Measurements from ENCODE around the gene NRXN3.

NRXN3 gene

DNA sequence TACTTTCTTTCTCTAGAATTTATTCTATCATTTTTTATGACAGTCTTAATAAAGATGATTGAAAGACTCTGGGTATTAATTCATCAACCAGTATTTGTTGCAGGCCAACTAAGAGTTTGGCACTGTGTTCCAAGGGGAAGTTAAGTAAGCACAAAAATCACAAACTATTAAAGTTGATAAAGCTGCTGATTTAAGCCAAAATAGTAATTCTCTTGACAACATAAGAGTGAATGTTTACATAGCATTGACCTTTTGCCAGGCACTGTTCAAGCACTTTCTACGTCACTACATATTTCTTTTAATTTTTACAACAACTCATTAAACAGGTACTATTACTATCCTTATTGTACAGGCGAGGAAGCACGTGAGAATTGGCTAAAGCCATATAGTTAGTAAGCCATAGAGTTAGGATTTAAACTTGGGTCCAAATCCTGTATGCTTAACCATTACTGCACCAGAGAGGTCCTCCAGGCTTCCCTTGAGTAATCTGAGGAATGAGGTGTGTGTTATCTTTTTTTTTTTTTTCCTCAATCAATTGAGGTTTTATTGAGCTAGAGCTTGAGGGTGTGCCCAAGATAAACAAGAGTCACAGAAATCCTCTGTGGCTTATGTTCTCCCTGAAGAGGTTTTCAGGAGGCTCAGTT lies 1031.5 kb downstream of the NRXN3 start:
- no peaks in the 10 kb centered on the region for H3K9me3 ChIP-seq
- no peaks in the 10 kb centered on the region for H3K36me3 ChIP-seq (replicated peaks)
- DNase-seq (ENCODE audit: low spot score in 2 of 2): no peak
- in situ Hi-C loops (cut with MboI; ENCODE audit: low sequenced_read_pairs): no loop called here
- no peaks in the 10 kb centered on the region for H3K4me1 ChIP-seq
- H3K27me3 ChIP-seq (ENCODE audit: low read depth): no peaks in the 10 kb centered on the region
- no peak overlapping the region for H3K4me3 ChIP-seq

DNA sequence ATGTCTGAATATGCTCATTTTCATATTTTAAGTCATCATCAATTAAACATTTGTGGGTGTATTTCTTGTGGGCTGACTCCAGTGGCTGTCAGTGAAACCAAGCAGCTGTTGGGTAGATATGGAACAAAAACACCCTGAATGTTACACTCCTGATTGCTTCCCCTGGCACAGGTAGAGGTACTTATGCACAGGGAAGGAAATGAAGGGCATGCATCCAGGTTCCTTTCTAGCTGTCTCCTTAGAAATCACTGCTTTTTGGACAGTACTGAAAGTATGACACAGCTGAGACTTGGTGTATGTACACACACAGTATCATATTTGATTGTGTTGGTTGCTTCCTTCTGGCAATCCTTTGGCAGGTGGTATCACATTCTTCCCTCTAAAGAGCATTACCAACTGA lies 1034.4 kb downstream of the NRXN3 start:
- H3K36me3 ChIP-seq (replicated peaks): no peaks in the 10 kb centered on the region
- no peak for DNase-seq (ENCODE audit: low spot score in 2 of 2)
- no peaks in the 10 kb centered on the region for H3K9me3 ChIP-seq
- H3K4me3 ChIP-seq: no peak overlapping the region
- H3K27me3 ChIP-seq (ENCODE audit: low read depth): no peaks in the 10 kb centered on the region
- in situ Hi-C loops (cut with MboI; ENCODE audit: low sequenced_read_pairs): no loop called here
- no peaks in the 10 kb centered on the region for H3K4me1 ChIP-seq

DNA sequence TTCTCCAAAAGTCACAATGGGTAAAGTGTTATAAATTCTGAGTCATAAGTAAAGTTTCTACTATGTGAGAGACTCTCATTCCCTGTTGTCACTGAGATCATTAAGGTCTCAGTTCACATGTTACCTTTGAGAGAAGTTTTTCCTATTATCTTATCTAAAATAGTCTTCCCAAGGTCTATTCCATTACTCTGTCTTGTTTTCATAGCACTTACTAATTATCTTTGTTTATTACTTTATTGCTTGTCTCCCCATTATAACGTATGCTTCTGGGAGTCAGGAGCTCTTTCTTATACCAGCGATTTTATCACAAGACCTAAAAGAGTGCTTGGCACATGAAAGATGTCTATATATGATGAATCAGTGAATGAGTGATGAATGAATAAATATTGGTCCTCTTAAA lies 1039.2 kb downstream of the NRXN3 start:
- Histone ChIP-seq H3K9me3 (no peaks in the 10 kb centered on the region), H3K4me1 (no peaks in the 10 kb centered on the region), H3K4me3 (no peak overlapping the region), H3K27me3 (ENCODE audit: low read depth) (no peaks in the 10 kb centered on the region), H3K36me3 (replicated peaks) (no peaks in the 10 kb centered on the region)
- in situ Hi-C loops (cut with MboI; ENCODE audit: low sequenced_read_pairs): no loop called here
- no peak for DNase-seq (ENCODE audit: low spot score in 2 of 2)

DNA sequence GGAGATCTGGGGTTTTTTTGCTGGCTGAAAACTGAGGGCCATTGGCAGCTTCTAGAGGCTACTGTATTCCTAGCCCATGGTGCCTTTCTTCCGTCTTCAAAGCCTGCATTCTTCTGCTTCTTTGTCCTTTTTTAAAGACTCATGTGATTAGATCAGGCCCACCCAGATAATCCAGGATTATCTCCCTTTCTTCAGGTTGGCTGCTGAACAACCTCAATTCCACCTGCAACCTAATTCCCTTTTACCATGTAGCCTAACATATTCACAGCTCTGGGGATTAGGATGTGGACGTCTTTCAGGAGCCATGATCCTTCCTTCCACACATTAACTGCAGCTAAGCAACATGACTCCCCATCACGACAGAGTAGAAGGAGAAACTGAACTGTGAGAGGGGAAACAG lies 1055.6 kb downstream of the NRXN3 start:
- Histone ChIP-seq H3K9me3 (no peaks in the 10 kb centered on the region), H3K36me3 (replicated peaks) (no peaks in the 10 kb centered on the region), H3K27me3 (ENCODE audit: low read depth) (no peaks in the 10 kb centered on the region), H3K4me3 (no peak overlapping the region), H3K4me1 (no peaks in the 10 kb centered on the region)
- in situ Hi-C loops (cut with MboI; ENCODE audit: low sequenced_read_pairs): no loop called here
- DNase-seq (ENCODE audit: low spot score in 2 of 2): peak in 1 of 2 experiments; percentile 4

DNA sequence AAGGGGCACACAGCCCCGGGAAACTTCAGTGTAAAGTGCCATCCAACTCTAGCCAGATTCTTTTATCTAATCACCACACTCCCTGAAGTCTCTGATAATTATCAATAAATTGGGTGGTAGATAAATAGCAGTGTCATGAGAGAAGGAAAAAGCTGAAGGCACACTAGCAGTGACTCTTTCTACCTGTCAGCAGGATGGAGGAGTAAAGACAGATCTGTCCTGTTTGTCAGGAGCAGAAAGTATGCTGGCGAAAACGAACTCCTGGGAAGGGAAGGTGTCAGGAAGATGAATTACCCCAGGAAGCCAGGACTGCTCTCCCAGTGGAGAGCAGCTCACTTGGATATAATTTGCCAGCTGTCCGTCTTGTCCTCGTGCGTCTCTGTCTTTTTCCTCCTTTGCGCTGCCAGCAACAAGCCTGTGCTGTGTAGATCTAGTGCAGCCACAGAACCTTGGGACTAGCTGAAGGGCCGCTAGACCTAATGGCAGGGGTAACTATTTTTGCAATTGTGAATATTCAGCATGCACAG lies 1059.3 kb downstream of the NRXN3 start:
- no peaks in the 10 kb centered on the region for H3K36me3 ChIP-seq (replicated peaks)
- H3K4me1 ChIP-seq: no peaks in the 10 kb centered on the region
- H3K4me3 ChIP-seq: no peak overlapping the region
- no peak for DNase-seq (ENCODE audit: low spot score in 2 of 2)
- in situ Hi-C loops (cut with MboI; ENCODE audit: low sequenced_read_pairs): no loop called here
- no peaks in the 10 kb centered on the region for H3K27me3 ChIP-seq (ENCODE audit: low read depth)
- no peaks in the 10 kb centered on the region for H3K9me3 ChIP-seq

DNA sequence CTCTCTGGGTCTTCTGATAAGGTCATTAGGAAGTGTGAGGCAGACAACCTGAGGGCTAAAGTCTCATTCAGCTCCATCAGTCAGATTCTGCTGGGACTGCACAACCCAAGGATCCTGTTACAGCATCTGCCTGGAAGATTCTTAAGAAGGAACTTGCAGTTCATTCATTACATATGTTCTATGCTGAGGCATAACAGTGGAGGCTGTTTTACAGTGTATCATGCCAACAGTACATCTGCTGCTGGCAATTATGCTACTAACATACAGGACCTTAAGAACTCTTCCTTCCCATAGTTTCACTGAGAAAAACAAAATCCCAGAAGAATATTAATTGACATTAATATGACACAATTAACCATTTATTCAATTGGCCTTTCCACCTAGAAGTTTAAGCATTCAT lies 1072.5 kb downstream of the NRXN3 start:
- no peaks in the 10 kb centered on the region for H3K27me3 ChIP-seq (ENCODE audit: low read depth)
- no peak for DNase-seq (ENCODE audit: low spot score in 2 of 2)
- in situ Hi-C loops (cut with MboI; ENCODE audit: low sequenced_read_pairs): no loop called here

DNA sequence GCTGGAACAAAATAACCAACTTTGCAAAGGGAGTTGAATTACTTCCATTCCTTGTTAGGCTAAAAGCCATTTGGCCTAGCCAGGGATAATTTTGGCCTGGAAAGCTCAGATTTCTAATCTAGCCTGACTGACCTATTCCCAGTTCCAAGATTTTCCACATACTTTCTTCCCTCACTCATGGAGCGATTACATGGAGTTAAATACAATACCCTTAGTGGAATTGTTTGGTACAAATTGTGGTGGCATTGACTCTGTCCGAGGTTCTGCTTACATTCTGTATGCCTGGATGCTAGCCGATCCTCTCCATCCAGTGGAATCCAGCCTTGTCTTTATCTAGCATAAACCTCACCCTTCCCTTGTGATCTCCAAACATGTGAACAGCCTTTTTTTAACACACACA lies 1076.0 kb downstream of the NRXN3 start:
- Histone ChIP-seq H3K4me1 (no peaks in the 10 kb centered on the region), H3K9me3 (no peaks in the 10 kb centered on the region), H3K27me3 (ENCODE audit: low read depth) (no peaks in the 10 kb centered on the region), H3K36me3 (replicated peaks) (no peaks in the 10 kb centered on the region), H3K4me3 (no peak overlapping the region)
- in situ Hi-C loops (cut with MboI; ENCODE audit: low sequenced_read_pairs): no loop called here
- DNase-seq (ENCODE audit: low spot score in 2 of 2): no peak

More for the DNA sequence above, 1072.5 kb downstream of the NRXN3 start:
- Histone ChIP-seq H3K4me1 (no peaks in the 10 kb centered on the region), H3K9me3 (no peaks in the 10 kb centered on the region), H3K36me3 (replicated peaks) (no peaks in the 10 kb centered on the region), H3K4me3 (no peak overlapping the region)

DNA sequence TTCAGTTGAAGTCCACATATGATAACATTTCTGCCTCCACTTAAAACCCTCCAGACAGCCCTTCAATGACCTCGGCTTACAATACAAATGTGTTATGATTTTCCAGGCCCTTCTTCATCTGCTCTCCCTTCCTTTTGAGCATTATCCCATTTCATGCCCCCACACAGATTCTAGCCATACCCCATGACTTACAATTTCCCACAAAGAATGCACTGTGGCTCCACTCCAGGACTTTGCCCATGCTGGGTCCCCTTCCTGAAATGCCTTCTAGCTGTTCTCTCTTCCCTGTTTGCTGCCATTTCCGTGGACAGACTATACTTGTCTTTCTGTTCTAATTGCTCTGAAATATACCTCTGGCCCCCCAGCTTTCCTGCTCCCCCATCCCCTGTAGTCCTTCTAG lies 1078.0 kb downstream of the NRXN3 start:
- Histone ChIP-seq H3K9me3 (no peaks in the 10 kb centered on the region), H3K36me3 (replicated peaks) (no peaks in the 10 kb centered on the region), H3K27me3 (ENCODE audit: low read depth) (no peaks in the 10 kb centered on the region), H3K4me3 (no peak overlapping the region), H3K4me1 (no peaks in the 10 kb centered on the region)
- in situ Hi-C loops (cut with MboI; ENCODE audit: low sequenced_read_pairs): no loop called here
- DNase-seq (ENCODE audit: low spot score in 2 of 2): no peak

DNA sequence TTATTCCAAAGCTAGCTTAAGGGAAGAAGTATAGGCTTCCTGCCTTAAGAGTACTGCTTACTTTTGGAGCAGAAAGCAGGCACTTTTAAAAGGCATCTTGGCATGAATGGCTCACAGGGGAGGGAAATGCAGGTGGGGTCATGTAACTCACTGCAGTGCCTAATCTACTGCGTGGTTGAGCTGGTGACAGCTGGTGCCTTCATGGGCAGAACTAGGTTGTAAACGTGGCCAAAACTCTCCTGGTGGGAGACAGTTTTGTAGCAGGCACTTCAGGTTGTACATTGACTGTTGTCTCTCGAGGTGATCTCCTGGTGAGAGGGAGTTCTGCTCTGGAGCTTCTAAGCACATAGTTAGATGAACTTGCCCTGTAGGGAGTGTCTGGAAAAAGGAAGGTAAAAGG lies 1078.6 kb downstream of the NRXN3 start:
- Histone ChIP-seq H3K4me3 (no peak overlapping the region), H3K4me1 (no peaks in the 10 kb centered on the region), H3K9me3 (no peaks in the 10 kb centered on the region), H3K36me3 (replicated peaks) (no peaks in the 10 kb centered on the region), H3K27me3 (ENCODE audit: low read depth) (no peaks in the 10 kb centered on the region)
- in situ Hi-C loops (cut with MboI; ENCODE audit: low sequenced_read_pairs): no loop called here
- DNase-seq (ENCODE audit: low spot score in 2 of 2): no peak

DNA sequence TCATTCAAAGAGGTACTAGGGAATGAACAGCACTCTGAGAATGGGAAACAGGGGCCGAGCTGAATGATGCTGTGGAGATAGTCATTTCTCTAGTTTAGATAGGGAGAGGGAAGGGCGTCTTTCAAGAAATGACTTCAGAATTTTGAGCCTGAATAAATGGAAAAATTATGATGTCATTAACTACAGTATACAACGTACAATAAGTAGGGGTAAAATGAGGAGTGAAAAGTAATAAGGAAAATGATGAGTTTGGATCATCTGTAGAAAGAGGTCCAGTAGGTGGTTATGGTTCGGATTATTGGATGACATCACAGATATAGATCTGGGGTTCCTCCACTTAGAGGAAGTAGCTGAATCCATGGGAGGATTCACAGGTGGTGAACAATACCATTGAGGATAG lies 1081.1 kb downstream of the NRXN3 start:
- DNase-seq (ENCODE audit: low spot score in 2 of 2): no peak
- Histone ChIP-seq H3K4me1 (no peaks in the 10 kb centered on the region), H3K27me3 (ENCODE audit: low read depth) (no peaks in the 10 kb centered on the region), H3K9me3 (no peaks in the 10 kb centered on the region), H3K36me3 (replicated peaks) (no peaks in the 10 kb centered on the region), H3K4me3 (no peak overlapping the region)
- in situ Hi-C loops (cut with MboI; ENCODE audit: low sequenced_read_pairs): no loop called here

DNA sequence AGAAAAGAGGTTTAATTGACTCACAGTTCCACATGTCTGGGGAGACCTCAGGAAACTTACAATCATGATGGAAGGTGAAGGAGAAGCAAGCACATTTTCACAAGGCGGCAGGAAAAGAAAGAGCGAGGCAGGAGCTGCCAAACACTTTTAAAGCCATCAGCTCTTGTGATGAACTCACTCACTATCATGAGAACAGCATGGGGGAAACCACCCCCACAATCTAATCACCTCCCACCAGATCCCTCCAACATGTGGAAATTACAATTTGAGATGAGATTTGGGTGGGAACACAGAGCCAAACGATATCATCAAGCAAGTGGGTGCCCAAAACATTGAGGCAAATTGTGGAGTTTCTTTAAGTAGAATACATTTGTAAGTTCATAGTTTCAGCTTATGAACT lies 1083.4 kb downstream of the NRXN3 start:
- Histone ChIP-seq H3K9me3 (no peaks in the 10 kb centered on the region), H3K4me3 (no peak overlapping the region), H3K27me3 (ENCODE audit: low read depth) (no peaks in the 10 kb centered on the region), H3K4me1 (no peaks in the 10 kb centered on the region), H3K36me3 (replicated peaks) (no peaks in the 10 kb centered on the region)
- in situ Hi-C loops (cut with MboI; ENCODE audit: low sequenced_read_pairs): no loop called here
- DNase-seq (ENCODE audit: low spot score in 2 of 2): no peak

DNA sequence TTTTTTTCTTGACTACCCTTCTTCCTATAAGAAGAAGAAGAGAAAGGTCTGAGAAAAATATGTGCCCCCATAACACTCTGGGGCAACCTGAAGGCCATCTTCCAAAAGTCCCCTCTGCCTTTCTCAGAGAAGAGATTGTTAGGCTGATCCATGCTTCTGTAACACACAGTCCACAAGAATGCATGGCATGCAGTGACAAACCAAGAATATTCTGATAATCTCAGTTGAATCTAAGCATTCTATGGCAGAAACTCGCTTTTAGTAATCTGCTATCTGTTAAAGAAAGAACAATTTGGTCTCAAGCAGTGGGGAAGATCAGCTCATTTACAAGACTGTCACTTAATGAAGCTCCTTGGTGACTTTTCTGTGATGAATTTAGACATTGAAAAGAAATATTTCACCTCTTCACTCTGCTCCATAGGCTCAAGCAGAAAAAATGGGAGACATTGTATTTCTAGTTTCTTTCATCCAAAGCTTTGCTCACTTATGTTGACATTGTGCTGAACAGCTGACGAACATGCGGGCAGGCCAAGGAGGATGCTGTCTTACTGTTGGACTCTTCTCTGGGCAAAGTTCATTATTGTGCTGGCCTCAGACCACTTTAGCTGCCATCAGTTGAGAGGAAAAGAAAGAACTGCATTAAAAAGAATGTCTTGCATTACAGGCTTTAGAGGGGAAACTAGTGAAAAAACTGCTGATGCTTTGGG lies 1084.0 kb downstream of the NRXN3 start:
- Histone ChIP-seq H3K4me3 (no peak overlapping the region), H3K9me3 (no peaks in the 10 kb centered on the region), H3K36me3 (replicated peaks) (no peaks in the 10 kb centered on the region), H3K27me3 (ENCODE audit: low read depth) (no peaks in the 10 kb centered on the region), H3K4me1 (no peaks in the 10 kb centered on the region)
- in situ Hi-C loops (cut with MboI; ENCODE audit: low sequenced_read_pairs): no loop called here
- DNase-seq (ENCODE audit: low spot score in 2 of 2): no peak

DNA sequence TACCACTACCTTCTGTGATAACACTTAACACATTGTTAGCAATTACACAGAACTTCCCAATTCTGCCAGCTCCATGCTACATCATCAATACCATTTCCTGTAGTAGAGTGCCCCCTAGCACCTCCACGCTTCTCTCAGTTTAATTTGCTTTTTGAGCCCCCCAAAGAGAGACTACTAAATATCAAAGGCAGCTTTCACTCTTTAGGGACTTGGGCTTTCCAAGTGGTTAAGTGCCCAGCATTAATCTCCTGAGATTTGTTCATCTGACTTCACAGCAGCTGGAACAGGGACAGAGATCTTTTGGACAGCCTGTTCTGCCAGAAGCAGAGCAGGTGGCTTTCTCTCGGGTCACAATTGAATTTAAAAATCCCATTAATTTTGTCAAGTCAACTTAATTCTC lies 1086.2 kb downstream of the NRXN3 start:
- H3K36me3 ChIP-seq (replicated peaks): no peaks in the 10 kb centered on the region
- H3K9me3 ChIP-seq: no peaks in the 10 kb centered on the region
- no peaks in the 10 kb centered on the region for H3K27me3 ChIP-seq (ENCODE audit: low read depth)
- no peak for DNase-seq (ENCODE audit: low spot score in 2 of 2)
- no peaks in the 10 kb centered on the region for H3K4me1 ChIP-seq
- in situ Hi-C loops (cut with MboI; ENCODE audit: low sequenced_read_pairs): no loop called here
- H3K4me3 ChIP-seq: no peak overlapping the region

DNA sequence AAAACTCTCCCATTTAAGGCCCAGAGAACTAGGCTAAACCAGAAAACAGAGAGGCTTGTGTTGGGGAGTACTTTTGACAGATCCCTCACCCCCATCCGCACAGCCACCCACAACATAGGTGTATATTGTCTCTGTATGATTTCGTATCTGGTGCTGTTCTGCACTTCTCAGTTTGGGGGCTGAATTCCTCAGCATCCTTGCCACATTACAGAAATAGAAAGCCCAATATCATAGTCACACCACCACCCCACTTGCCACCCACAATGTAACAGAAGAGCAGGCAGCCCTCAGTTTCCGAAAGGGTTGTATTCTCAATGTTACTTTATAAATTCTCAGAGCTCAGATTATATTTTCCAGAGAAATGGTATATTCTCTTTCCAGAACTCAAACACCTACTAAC lies 1090.2 kb downstream of the NRXN3 start:
- Histone ChIP-seq H3K9me3 (no peaks in the 10 kb centered on the region), H3K36me3 (replicated peaks) (no peaks in the 10 kb centered on the region), H3K4me3 (no peak overlapping the region), H3K27me3 (ENCODE audit: low read depth) (no peaks in the 10 kb centered on the region), H3K4me1 (no peaks in the 10 kb centered on the region)
- no peak for DNase-seq (ENCODE audit: low spot score in 2 of 2)
- in situ Hi-C loops (cut with MboI; ENCODE audit: low sequenced_read_pairs): no loop called here
